ENCODE data around the gene SMTNL1. TPM values are rescaled to one million over a fixed set of nuclear protein-coding genes. Genes with fewer than 3 reads are reported as not detected.
A peak's percentile ranks its signal among the peaks of the same experiment; 100 is the strongest.

The SMTNL1 gene
- total and polyA plus RNA-seq, 2 experiments from 2014 or later, result 0.89 TPM; not detected in 1

DNA sequence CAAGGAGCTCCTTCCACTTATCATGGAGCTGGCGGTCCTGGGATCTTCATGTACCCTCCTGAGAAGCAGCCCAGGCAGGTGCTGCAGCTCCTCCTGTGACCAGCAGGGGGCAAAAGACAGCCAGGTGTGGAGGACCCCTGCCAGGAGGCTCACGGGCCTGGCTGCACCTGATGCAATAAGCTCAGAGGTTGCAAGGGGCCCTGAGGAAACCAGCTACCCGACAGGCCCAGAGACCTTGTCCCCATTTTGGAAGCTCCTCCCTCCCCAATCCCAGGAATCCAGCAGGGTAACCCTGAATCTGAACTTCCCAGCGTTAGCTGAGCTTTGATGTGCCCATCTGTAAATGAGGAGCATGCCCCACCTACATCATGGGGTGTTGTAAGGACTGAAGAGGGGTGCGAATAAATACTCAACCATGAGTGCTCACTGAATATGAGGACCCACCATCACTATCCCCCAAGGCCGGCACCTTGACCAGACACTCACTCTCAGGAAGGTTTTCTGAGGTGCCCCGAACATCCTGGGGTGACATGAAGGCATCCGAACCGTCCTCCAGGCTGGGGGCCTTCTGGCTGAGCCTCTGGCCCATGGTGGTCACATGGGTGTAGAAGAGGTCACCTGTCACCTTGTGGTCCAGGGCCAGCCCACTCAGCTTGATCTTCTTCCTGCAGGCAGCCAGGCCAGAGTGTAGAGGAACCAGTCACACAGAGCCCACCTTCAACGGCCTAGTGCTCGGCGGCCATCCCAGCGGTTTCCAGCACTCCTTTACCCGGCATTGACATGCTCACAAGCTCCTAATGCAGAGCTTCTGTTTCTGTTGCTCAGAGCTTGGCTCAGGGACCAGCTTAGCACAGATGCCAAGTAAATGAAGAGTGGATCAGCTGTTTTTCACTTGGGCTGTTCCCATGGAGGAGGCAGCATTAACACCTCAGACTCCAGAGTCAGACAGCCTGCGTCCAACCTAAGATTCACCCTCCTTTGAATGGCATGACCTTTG lies 43.6 kb upstream of the SMTNL1 start:
- H3K4me3 ChIP-seq, result no peak overlapping the region
- DNase-seq (ENCODE audit: low read depth in 1 of 2, low spot score in 1 of 2), result peak; percentile 43 to 65
- no peaks in the 10 kb centered on the region for H3K4me1 ChIP-seq (ENCODE audit: low read depth)
- H3K36me3 ChIP-seq, result no peaks in the 10 kb centered on the region
- no peaks in the 10 kb centered on the region for H3K27me3 ChIP-seq
- TF ChIP-seq, protein P1, sequence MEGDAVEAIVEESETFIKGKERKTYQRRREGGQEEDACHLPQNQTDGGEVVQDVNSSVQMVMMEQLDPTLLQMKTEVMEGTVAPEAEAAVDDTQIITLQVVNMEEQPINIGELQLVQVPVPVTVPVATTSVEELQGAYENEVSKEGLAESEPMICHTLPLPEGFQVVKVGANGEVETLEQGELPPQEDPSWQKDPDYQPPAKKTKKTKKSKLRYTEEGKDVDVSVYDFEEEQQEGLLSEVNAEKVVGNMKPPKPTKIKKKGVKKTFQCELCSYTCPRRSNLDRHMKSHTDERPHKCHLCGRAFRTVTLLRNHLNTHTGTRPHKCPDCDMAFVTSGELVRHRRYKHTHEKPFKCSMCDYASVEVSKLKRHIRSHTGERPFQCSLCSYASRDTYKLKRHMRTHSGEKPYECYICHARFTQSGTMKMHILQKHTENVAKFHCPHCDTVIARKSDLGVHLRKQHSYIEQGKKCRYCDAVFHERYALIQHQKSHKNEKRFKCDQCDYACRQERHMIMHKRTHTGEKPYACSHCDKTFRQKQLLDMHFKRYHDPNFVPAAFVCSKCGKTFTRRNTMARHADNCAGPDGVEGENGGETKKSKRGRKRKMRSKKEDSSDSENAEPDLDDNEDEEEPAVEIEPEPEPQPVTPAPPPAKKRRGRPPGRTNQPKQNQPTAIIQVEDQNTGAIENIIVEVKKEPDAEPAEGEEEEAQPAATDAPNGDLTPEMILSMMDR (IDR thresholded peaks at IDR 0.05; ENCODE audit: low read depth, low read length), result peak; percentile 95
- no peaks in the 10 kb centered on the region for H3K9me3 ChIP-seq (ENCODE audit: low read depth)
- H3K27ac ChIP-seq, result no peak overlapping the region

GRCh38 chr11:57496109-57496820 lies 41.1 kb upstream of the SMTNL1 start:
- peaks cover 12% of the 10 kb centered on the region for H3K4me1 ChIP-seq (ENCODE audit: low read depth)
- no peaks in the 10 kb centered on the region for H3K36me3 ChIP-seq
- DNase-seq (ENCODE audit: low read depth in 1 of 2, low spot score in 1 of 2), result no peak
- H3K9me3 ChIP-seq (ENCODE audit: low read depth), result no peaks in the 10 kb centered on the region
- H3K27me3 ChIP-seq, result no peaks in the 10 kb centered on the region
- H3K27ac ChIP-seq, result no peak overlapping the region
- TF ChIP-seq, protein P1 (IDR thresholded peaks at IDR 0.05; ENCODE audit: low read depth, low read length), result no peak
- H3K4me3 ChIP-seq, result no peak overlapping the region

DNA sequence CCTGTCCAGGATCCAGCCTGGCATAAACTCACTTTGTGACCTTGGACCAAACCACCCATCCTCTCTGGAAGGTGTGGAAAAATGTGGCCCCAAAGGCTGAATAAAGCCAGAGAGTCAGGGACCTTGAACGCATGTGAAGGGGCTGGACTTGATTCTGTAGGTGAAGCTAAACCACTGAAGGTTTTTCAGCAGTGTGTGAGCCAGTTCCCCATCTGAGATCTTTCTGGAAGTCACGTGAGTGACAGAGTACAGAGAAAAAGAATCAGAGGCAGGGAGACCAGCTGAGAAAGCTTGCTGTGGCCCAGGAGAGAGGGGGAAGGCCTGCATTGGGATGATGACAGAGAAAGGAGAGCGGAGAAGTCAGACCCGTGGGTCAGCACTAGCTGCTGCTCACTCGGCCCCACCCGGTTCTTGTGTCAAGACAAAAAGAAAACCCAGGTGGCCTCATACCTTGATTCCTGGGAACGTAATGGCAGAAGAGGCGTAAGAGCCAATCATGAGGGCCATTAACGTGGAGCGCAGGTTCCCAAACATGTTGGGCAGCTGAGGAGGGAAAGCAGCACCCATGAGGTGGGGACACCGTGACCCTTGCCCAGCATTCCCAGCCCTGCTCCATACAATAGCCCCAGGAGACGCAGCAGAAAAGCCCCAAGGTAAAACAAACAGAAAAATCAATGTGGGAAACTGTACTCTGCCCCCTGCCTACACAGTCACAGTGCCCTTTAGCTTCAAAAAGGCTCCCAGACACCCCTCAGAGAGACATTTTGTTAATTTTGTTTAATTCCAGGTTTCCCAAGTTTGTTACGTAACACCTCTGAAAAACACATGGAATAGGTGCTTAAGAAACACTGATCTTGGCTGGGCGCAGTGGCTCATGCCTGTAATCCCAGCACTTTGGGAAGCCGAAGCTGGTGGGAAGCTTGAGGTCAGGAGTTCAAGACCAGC lies 39.8 kb upstream of the SMTNL1 start:
- no peaks in the 10 kb centered on the region for H3K9me3 ChIP-seq (ENCODE audit: low read depth)
- TF ChIP-seq, protein P1 (IDR thresholded peaks at IDR 0.05; ENCODE audit: low read depth, low read length), result no peak
- no peak for DNase-seq (ENCODE audit: low read depth in 1 of 2, low spot score in 1 of 2)
- peaks cover 18% of the 10 kb centered on the region for H3K4me1 ChIP-seq (ENCODE audit: low read depth)
- no peaks in the 10 kb centered on the region for H3K27me3 ChIP-seq
- no peaks in the 10 kb centered on the region for H3K36me3 ChIP-seq
- H3K4me3 ChIP-seq, result no peak overlapping the region
- H3K27ac ChIP-seq, result no peak overlapping the region

DNA sequence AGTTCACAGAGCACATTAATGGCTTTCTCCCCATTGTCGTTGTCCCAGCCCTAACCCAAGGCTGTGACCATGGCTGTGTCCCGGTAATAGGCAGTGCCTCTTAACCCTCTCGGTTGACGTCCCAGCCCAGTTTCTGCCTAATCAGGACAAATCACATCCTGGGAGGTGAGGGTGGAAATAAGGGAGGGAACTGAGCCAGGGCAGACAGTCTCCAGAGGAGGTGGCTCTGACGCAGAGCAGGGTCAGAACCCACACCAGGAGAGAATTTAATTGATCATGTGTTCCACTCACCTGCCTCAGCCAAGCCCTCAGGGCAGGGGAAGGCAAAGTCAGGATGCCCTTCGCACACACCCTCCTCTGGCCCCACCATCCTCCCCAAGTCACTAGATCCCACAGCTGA lies 38.9 kb upstream of the SMTNL1 start:
- peaks cover 18% of the 10 kb centered on the region for H3K4me1 ChIP-seq (ENCODE audit: low read depth)
- TF ChIP-seq, protein P1 (IDR thresholded peaks at IDR 0.05; ENCODE audit: low read depth, low read length), result no peak
- no peaks in the 10 kb centered on the region for H3K9me3 ChIP-seq (ENCODE audit: low read depth)
- no peak overlapping the region for H3K4me3 ChIP-seq
- no peak for DNase-seq (ENCODE audit: low read depth in 1 of 2, low spot score in 1 of 2)
- H3K36me3 ChIP-seq, result no peaks in the 10 kb centered on the region
- H3K27me3 ChIP-seq, result no peaks in the 10 kb centered on the region
- no peak overlapping the region for H3K27ac ChIP-seq

Measured in cardiac muscle cell (in vitro differentiated cells and primary cell).